Spleen (tissue), 11 donors: ENCODE results near the gene TNFSF13. TPM values are rescaled to one million over a fixed set of nuclear protein-coding genes. Genes with fewer than 3 reads are reported as not detected.

ENCODE experiments used
- DNase-seq: peaks from one replicate; pipeline ENCODE4 v3.0.0-alpha.2; 2020
- H3K27ac ChIP-seq, 8 donors: fragments of 200-600 bp; sonication (generic) in 7 of 8; 1 replicate in 4 of 8; 2 replicates in 4 of 8; pipeline versions ENCODE4 v1.5.0 to v1.8.0; 2016 to 2021; ENCODE audit warnings: inconsistent platforms in 4 of 8, mild to moderate bottlenecking in 4 of 8, moderate library complexity in 1 of 8
- H3K27me3 ChIP-seq, 7 donors: fragments of 200-600 bp; sonication (generic) in 6 of 7; replicated peaks in 1 of 7; 1 replicate in 4 of 7; 2 replicates in 3 of 7; pipeline versions ENCODE4 v1.5.0 to v1.8.0; 2016 to 2021; ENCODE audit warnings: inconsistent platforms in 3 of 7, mild to moderate bottlenecking in 1 of 7
- H3K36me3 ChIP-seq, 6 donors: fragments of 200-600 bp; sonication (generic) in 5 of 6; 1 replicate in 4 of 6; 2 replicates in 2 of 6; pipeline versions ENCODE4 v1.5.0 to v1.8.0; 2016 to 2021; ENCODE audit warnings: inconsistent platforms in 2 of 6
- H3K4me1 ChIP-seq, 6 donors: fragments of 200-600 bp; sonication (generic) in 5 of 6; 1 replicate in 3 of 6; 2 replicates in 3 of 6; pipeline versions ENCODE4 v1.5.0 to v1.8.0; 2016 to 2021; ENCODE audit warnings: inconsistent platforms in 3 of 6
- H3K4me3 ChIP-seq, 8 donors: fragments of 200-600 bp; sonication (generic) in 7 of 8; 1 replicate in 4 of 8; 2 replicates in 4 of 8; pipeline versions ENCODE4 v1.5.0 to v1.8.0; 2016 to 2021; ENCODE audit warnings: inconsistent platforms in 4 of 8, mild to moderate bottlenecking in 4 of 8, moderate library complexity in 2 of 8
- H3K9me3 ChIP-seq, 8 donors: fragments of 200-600 bp; sonication (generic) in 7 of 8; 1 replicate in 4 of 8; 2 replicates in 4 of 8; pipeline versions ENCODE4 v1.5.0 to v1.8.0; 2016 to 2021; ENCODE audit warnings: inconsistent platforms in 4 of 8
- POLR2A ChIP-seq, 3 donors: fragments of 450-650 bp; IDR thresholded peaks; one replicate each; pipeline ENCODE4 v1.5.1; 2017; ENCODE audit warnings: antibody characterized with exemption in 3 of 3, mild to moderate bottlenecking in 1 of 3
- POLR2AphosphoS5 ChIP-seq, 3 donors: sonication (generic); formaldehyde crosslinking; IDR thresholded peaks; one replicate each; pipeline ENCODE4 v1.5.1; 2017; ENCODE audit warnings: antibody characterized with exemption in 3 of 3
- WGBS, 5 donors: extraction: QIAGEN DNeasy Blood & Tissue Kit in 3 of 5; methylation state at CpG; one replicate each; pipeline versions ENCODE4 v1.1.5 to v1.1.7; 2013 to 2018; 5-methylcytosine and 5-hydroxymethylcytosine counted together
- intact Hi-C: fragments of 100-400 bp; cut with DNase I; formaldehyde crosslinking; loops from one replicate; pipeline ENCODE4 v1.15.0; 2023; ENCODE audit warnings: low total_unique reads
- polyA plus RNA-seq, 3 donors: library from polyadenylated mRNA; stranded (reverse); fragments of 200-250 nt; gene quantifications; one replicate each; pipeline ENCODE4 v1.2.1, GENCODE V29; 2013
- total RNA-seq, 7 donors: library from RNA; depleted of rRNA in 3 of 7; stranded (reverse); fragments of >200 nt in 3 of 7; fragmentation: NEBNext Ultra II Directional in 4 of 7; extraction: Animal tissue kit (Norgen Biotek cat#: 25700) in 4 of 7; gene quantifications; one replicate each; pipeline versions ENCODE4 v1.1.0 to v1.2.1, GENCODE V29; 2016 to 2021
- TF ChIP-seq, protein P1 (sequence below), 11 experiments: fragments of 200-600 bp in 7 of 11; fragments of 450-650 bp in 4 of 11; sonication (generic) in 4 of 11; IDR thresholded peaks in 8 of 11; conservative IDR thresholded peaks in 3 of 11; 1 replicate in 7 of 11; 2 replicates in 4 of 11; pipeline versions ENCODE4 v1.4.0 to v1.8.0; 2016 to 2021; ENCODE audit warnings: antibody characterized with exemption in 11 of 11, inconsistent platforms in 4 of 11, mild to moderate bottlenecking in 1 of 11
- donor health status: healthy with polysubstance abuse.
- donor health status: DM: no; HTN: no; CAD: no; lungs with moderate emphysema.
- donor health status: DM: no; HTN: no; CAD: no.
- donor health status: Bipolar disorder and iron deficiency.
- donor health status: healthy.
- donor health status: DM: no; HTN: no; CAD: no.
- donor health status: DM: yes; HTN: yes; CAD: no.

The TNFSF13 gene
- total and polyA plus RNA-seq, 10 donors, result 14.5 to 54.0 (median 25.7) TPM

- Histone ChIP-seq H3K36me3 (peaks cover 0 to 70% (median 22%) of the 10 kb centered on the region in 6 donors), H3K9me3 (no peaks in the 10 kb centered on the region), H3K27ac (peak overlapping the region in 1 of 8 donors; percentile 39), H3K27me3 (no peaks in the 10 kb centered on the region), H3K4me3 (no peak overlapping the region), H3K4me1 (peaks cover 34 to 73% (median 51%) of the 10 kb centered on the region in 6 donors)
- TF ChIP-seq POLR2A (IDR thresholded peaks at IDR 0.05) (no peak), POLR2AphosphoS5 (IDR thresholded peaks at IDR 0.05) (no peak)
- TF ChIP-seq, protein P1, sequence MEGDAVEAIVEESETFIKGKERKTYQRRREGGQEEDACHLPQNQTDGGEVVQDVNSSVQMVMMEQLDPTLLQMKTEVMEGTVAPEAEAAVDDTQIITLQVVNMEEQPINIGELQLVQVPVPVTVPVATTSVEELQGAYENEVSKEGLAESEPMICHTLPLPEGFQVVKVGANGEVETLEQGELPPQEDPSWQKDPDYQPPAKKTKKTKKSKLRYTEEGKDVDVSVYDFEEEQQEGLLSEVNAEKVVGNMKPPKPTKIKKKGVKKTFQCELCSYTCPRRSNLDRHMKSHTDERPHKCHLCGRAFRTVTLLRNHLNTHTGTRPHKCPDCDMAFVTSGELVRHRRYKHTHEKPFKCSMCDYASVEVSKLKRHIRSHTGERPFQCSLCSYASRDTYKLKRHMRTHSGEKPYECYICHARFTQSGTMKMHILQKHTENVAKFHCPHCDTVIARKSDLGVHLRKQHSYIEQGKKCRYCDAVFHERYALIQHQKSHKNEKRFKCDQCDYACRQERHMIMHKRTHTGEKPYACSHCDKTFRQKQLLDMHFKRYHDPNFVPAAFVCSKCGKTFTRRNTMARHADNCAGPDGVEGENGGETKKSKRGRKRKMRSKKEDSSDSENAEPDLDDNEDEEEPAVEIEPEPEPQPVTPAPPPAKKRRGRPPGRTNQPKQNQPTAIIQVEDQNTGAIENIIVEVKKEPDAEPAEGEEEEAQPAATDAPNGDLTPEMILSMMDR (IDR thresholded peaks at IDR 0.05 in 8 of 11, conservative IDR thresholded peaks at IDR 0.05 in 3 of 11), result no peak
- 74 to 86% (median 78%) methylated on average over 9 of the region's 9 CpGs for WGBS, 5 donors
- DNase-seq, result no peak
- intact Hi-C loops, result no loop called here
Observed at GRCh38 chr17:7586673-7587419, 28.3 kb downstream of the TNFSF13 start.

GRCh38 chr17:7587420-7588151, 29.0 kb downstream of the TNFSF13 start:
- DNase-seq, result no peak
- H3K36me3 ChIP-seq, result peaks cover 0 to 72% (median 30%) of the 10 kb centered on the region in 6 donors
- H3K9me3 ChIP-seq, result no peaks in the 10 kb centered on the region
- peak overlapping the region in 1 of 8 donors; percentile 39 for H3K27ac ChIP-seq
- H3K27me3 ChIP-seq, result no peaks in the 10 kb centered on the region
- WGBS, 5 donors, result 65 to 80% (median 76%) methylated on average over 10 to 12 of the region's 12 CpGs
- TF ChIP-seq, protein P1 (IDR thresholded peaks at IDR 0.05 in 8 of 11, conservative IDR thresholded peaks at IDR 0.05 in 3 of 11), result no peak
- TF ChIP-seq POLR2AphosphoS5 (IDR thresholded peaks at IDR 0.05), result peak in 1 of 3 donors; percentile 30
- no peak for TF ChIP-seq POLR2A (IDR thresholded peaks at IDR 0.05)
- intact Hi-C loops, result no loop called here
- H3K4me1 ChIP-seq, result peaks cover 26 to 65% (median 44%) of the 10 kb centered on the region in 6 donors
- H3K4me3 ChIP-seq, result no peak overlapping the region

DNA sequence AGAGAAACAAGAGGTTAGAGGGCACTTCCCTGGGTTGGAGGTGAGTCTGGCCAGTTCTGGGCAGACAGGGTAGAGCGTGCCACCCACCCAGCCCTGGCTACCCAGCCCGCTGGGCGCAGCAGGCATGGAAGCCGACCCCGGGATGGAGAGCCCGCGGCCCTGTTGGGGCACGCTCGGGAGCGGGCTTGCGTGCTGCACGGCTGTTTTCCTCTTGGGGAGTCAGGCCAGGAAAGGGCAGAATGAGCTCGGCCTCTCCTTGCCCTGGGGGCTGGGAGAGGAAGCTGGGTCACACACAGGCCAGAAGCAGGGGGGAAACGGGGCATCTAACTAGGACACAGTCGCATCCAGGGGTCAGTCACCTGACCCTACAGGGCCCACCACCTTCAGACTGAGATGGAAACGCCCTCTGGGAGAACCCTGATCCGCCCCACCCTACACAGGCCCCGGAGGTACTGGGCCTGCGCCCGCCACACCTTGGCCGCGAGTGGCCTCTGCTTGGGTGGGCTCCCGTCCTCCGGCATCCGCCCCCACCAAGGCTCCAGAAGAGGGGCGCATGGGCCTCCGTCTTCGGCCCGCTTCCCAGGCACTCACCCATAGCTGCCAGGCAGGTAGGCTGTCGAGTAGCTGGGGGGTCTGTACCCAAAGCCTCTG, 30.1 kb downstream of the TNFSF13 start:
- WGBS, 5 donors, result 75 to 89% (median 85%) methylated on average over 16 to 30 of the region's 30 CpGs
- peaks cover 0 to 79% (median 40%) of the 10 kb centered on the region in 6 donors for H3K36me3 ChIP-seq
- TF ChIP-seq POLR2A (IDR thresholded peaks at IDR 0.05), result no peak
- TF ChIP-seq, protein P1 (IDR thresholded peaks at IDR 0.05 in 8 of 11, conservative IDR thresholded peaks at IDR 0.05 in 3 of 11), result no peak
- TF ChIP-seq POLR2AphosphoS5 (IDR thresholded peaks at IDR 0.05), result no peak
- H3K4me3 ChIP-seq, result peak overlapping the region in 2 of 8 donors; percentile 8 to 32
- no peaks in the 10 kb centered on the region for H3K9me3 ChIP-seq
- DNase-seq, result no peak
- H3K4me1 ChIP-seq, result peaks cover 19 to 57% (median 36%) of the 10 kb centered on the region in 6 donors
- intact Hi-C loops, result no loop called here
- H3K27ac ChIP-seq, result peak overlapping the region in 1 of 8 donors; percentile 39
- H3K27me3 ChIP-seq, result no peaks in the 10 kb centered on the region
